Hippocampal formation (tissue), 2 donors: ENCODE measurements around the gene HRH4.
A peak's percentile ranks its signal among the peaks of the same experiment; 100 is the strongest.

ENCODE experiments used
- DNase-seq, 2 donors: peaks; one replicate each; lab custom pipeline; 2025; lab: John Stamatoyannopoulos, UW

The HRH4 gene

GRCh38 chr18:24465486-24465885 lies 5.0 kb downstream of the HRH4 start:
- no peak for DNase-seq

- no peak for DNase-seq
Measured at GRCh38 chr18:24466771-24467170, 6.3 kb downstream of the HRH4 start.

GRCh38 chr18:24470022-24470618 lies 9.7 kb downstream of the HRH4 start:
- DNase-seq: no peak

GRCh38 chr18:24470805-24471204 lies 10.4 kb downstream of the HRH4 start:
- no peak for DNase-seq

- no peak for DNase-seq
Measured at GRCh38 chr18:24472591-24472990, 12.2 kb downstream of the HRH4 start.

GRCh38 chr18:24474406-24474805 lies 14.0 kb downstream of the HRH4 start:
- no peak for DNase-seq

- no peak for DNase-seq
Measured at GRCh38 chr18:24475926-24476589, 15.6 kb downstream of the HRH4 start.

- no peak for DNase-seq
Measured at GRCh38 chr18:24479371-24479770, 18.9 kb downstream of the HRH4 start.

GRCh38 chr18:24482821-24483220 lies 22.4 kb downstream of the HRH4 start:
- DNase-seq: no peak

GRCh38 chr18:24485681-24486080 lies 25.2 kb downstream of the HRH4 start:
- DNase-seq: no peak

- DNase-seq: no peak
Measured at GRCh38 chr18:24486684-24487083, 26.2 kb downstream of the HRH4 start.

GRCh38 chr18:24488824-24489493 lies 28.5 kb downstream of the HRH4 start:
- peak in 1 of 2 donors; percentile 67 for DNase-seq

- DNase-seq: no peak
Measured at GRCh38 chr18:24490539-24490938, 30.1 kb downstream of the HRH4 start.

GRCh38 chr18:24491927-24492834 lies 31.7 kb downstream of the HRH4 start:
- DNase-seq: no peak

- no peak for DNase-seq
Measured at GRCh38 chr18:24494586-24494985, 34.1 kb downstream of the HRH4 start.

GRCh38 chr18:24497031-24497754 lies 36.8 kb downstream of the HRH4 start:
- DNase-seq: peak in 1 of 2 donors; percentile 37

GRCh38 chr18:24499814-24500213 lies 39.4 kb downstream of the HRH4 start:
- DNase-seq: no peak

- DNase-seq: no peak
Measured at GRCh38 chr18:24500217-24500616, 39.8 kb downstream of the HRH4 start.

GRCh38 chr18:24500766-24501165 lies 40.3 kb downstream of the HRH4 start:
- no peak for DNase-seq

GRCh38 chr18:24502667-24503523 lies 42.5 kb downstream of the HRH4 start:
- DNase-seq: no peak

- no peak for DNase-seq
Measured at GRCh38 chr18:24504401-24504800, 44.0 kb downstream of the HRH4 start.
